Spleen (tissue), 7 donors: Measurements from ENCODE around the gene USP7.

Source experiments
- CTCF ChIP-seq, 11 experiments: fragments of 200-600 bp in 7 of 11; fragments of 450-650 bp in 4 of 11; sonication (generic) in 4 of 11; IDR thresholded peaks in 8 of 11; conservative IDR thresholded peaks in 3 of 11; 1 replicate in 7 of 11; 2 replicates in 4 of 11; pipeline versions ENCODE4 v1.4.0 to v1.8.0; 2016 to 2021; ENCODE audit warnings: antibody characterized with exemption in 11 of 11, inconsistent platforms in 4 of 11, mild to moderate bottlenecking in 1 of 11
- POLR2A ChIP-seq, 3 donors: fragments of 450-650 bp; IDR thresholded peaks; one replicate each; pipeline ENCODE4 v1.5.1; 2017; ENCODE audit warnings: antibody characterized with exemption in 3 of 3, mild to moderate bottlenecking in 1 of 3
- POLR2AphosphoS5 ChIP-seq, 3 donors: sonication (generic); formaldehyde crosslinking; IDR thresholded peaks; one replicate each; pipeline ENCODE4 v1.5.1; 2017; ENCODE audit warnings: antibody characterized with exemption in 3 of 3
- donor health status: DM: no; HTN: no; CAD: no; lungs with moderate emphysema.
- donor health status: DM: no; HTN: no; CAD: no.
- donor health status: DM: no; HTN: no; CAD: no.

GRCh38 chr16:8999800-9000199, 36.1 kb upstream of the USP7 start:
- TF ChIP-seq POLR2AphosphoS5 (IDR thresholded peaks at IDR 0.05): no peak
- no peak for TF ChIP-seq CTCF (IDR thresholded peaks at IDR 0.05 in 8 of 11, conservative IDR thresholded peaks at IDR 0.05 in 3 of 11)
- no peak for TF ChIP-seq POLR2A (IDR thresholded peaks at IDR 0.05)
